ENCODE data around the gene C2orf76. TPM values are rescaled to one million over a fixed set of nuclear protein-coding genes. Genes with fewer than 3 reads are reported as not detected.
"Not testable (repeated sequence)": the region's sequence is repeated elsewhere in the genome, so short reads cannot be mapped to it uniquely, and the experiment has no call there.

C2orf76 gene
- total and polyA plus RNA-seq, 10 of the 15 experiments (the other 5 are each of a cell fraction or from before 2014, with no cell fraction given) = 14.0 to 46.1 (median 25.4) TPM

DNA sequence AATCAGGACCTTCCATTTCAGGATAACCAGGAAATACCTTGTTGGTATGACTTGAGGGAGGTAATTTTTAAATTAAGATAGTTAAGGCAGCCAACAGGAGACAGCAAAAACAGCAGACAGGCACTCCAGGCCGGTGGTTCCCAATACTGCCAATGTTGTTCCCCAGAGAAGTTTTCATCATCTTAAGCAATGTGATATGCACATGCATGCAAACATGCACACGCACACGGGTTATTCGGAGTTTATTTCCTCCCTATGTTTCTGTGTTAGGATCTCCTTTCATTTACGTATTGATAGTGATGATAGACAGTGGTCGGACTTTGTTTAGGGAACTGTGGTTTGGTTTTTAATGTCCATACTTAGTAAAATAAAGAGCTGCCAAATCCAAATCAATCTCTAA is 87.7 kb downstream of the C2orf76 start:
- H2AFZ ChIP-seq (ENCODE audit: control insufficient read depth, low read depth, low read length) = no peak overlapping the region
- no peaks in the 10 kb centered on the region for H3K36me3 ChIP-seq (ENCODE audit: control insufficient read depth in 2 of 2, insufficient read depth in 2 of 2, low read length in 1 of 2)
- no peaks in the 10 kb centered on the region for H3K79me2 ChIP-seq (ENCODE audit: control insufficient read depth, insufficient read depth, low read length)
- no peak overlapping the region for H3K9ac ChIP-seq (ENCODE audit: control insufficient read depth, insufficient read depth, low read length)
- H3K4me1 ChIP-seq (ENCODE audit: control insufficient read depth, insufficient read depth, low read length) = no peaks in the 10 kb centered on the region
- ChIA-PET POLR2A (no interaction called here), CTCF (no interaction called here), RAD21 (ENCODE audit: unreplicated experiment) (no interaction called here), SMC1A (ENCODE audit: uncharacterized antibody, unreplicated experiment) (interaction anchor here (1.3 kb wide), 1 partner anchor 111 kb away, joined by 3 read pairs; no protein-coding TSS in a partner anchor)
- H3K4me3 ChIP-seq = no peak overlapping the region
- in situ Hi-C loops (cut with MboI) (no loop called here), intact Hi-C loops (cut with micrococcal nuclease; ENCODE audit: unreplicated experiment) (no loop called here)
- H4K20me1 ChIP-seq (ENCODE audit: control insufficient read depth, insufficient read depth) = no peaks in the 10 kb centered on the region
- WGBS (ENCODE audit: insufficient coverage, insufficient replicate concordance, low lambda C conversion rate, missing lambda C conversion rate) = 93% methylated on average over 6 of the region's 6 CpGs
- H3K4me2 ChIP-seq (ENCODE audit: control insufficient read depth, insufficient read depth) = no peak overlapping the region
- DNase-seq (ENCODE audit: low read depth, low spot score) (no peak), ATAC-seq (no peak), FAIRE-seq (no peak)
- TF ChIP-seq CEBPB (IDR thresholded peaks at IDR 0.05; ENCODE audit: borderline replicate concordance in 1 of 2, low read depth in 2 of 2, low read length in 2 of 2) (no peak), EED (IDR thresholded peaks at IDR 0.05; ENCODE audit: low read depth) (no peak), ZBTB4 (CRISPR knock-in tag; IDR thresholded peaks at IDR 0.05) (no peak), POU2F2 (IDR thresholded peaks at IDR 0.05; ENCODE audit: borderline replicate concordance, low read depth, low read length) (no peak), TAF1 (IDR thresholded peaks at IDR 0.05; ENCODE audit: borderline replicate concordance, low read depth, low read length) (no peak), ATF7 (IDR thresholded peaks at IDR 0.05; ENCODE audit: low read depth) (no peak), KDM1A (IDR thresholded peaks at IDR 0.05; ENCODE audit: borderline replicate concordance) (no peak)
- TF ChIP-seq, protein P1, sequence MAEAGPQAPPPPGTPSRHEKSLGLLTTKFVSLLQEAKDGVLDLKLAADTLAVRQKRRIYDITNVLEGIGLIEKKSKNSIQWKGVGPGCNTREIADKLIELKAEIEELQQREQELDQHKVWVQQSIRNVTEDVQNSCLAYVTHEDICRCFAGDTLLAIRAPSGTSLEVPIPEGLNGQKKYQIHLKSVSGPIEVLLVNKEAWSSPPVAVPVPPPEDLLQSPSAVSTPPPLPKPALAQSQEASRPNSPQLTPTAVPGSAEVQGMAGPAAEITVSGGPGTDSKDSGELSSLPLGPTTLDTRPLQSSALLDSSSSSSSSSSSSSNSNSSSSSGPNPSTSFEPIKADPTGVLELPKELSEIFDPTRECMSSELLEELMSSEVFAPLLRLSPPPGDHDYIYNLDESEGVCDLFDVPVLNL (IDR thresholded peaks at IDR 0.05; ENCODE audit: low read depth, low read length) = no peak
- TF ChIP-seq, protein P2, sequence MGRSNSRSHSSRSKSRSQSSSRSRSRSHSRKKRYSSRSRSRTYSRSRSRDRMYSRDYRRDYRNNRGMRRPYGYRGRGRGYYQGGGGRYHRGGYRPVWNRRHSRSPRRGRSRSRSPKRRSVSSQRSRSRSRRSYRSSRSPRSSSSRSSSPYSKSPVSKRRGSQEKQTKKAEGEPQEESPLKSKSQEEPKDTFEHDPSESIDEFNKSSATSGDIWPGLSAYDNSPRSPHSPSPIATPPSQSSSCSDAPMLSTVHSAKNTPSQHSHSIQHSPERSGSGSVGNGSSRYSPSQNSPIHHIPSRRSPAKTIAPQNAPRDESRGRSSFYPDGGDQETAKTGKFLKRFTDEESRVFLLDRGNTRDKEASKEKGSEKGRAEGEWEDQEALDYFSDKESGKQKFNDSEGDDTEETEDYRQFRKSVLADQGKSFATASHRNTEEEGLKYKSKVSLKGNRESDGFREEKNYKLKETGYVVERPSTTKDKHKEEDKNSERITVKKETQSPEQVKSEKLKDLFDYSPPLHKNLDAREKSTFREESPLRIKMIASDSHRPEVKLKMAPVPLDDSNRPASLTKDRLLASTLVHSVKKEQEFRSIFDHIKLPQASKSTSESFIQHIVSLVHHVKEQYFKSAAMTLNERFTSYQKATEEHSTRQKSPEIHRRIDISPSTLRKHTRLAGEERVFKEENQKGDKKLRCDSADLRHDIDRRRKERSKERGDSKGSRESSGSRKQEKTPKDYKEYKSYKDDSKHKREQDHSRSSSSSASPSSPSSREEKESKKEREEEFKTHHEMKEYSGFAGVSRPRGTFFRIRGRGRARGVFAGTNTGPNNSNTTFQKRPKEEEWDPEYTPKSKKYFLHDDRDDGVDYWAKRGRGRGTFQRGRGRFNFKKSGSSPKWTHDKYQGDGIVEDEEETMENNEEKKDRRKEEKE (IDR thresholded peaks at IDR 0.05) = no peak
- H3K27me3 ChIP-seq (replicated peaks in 1 of 2; ENCODE audit: control insufficient read depth in 2 of 2, insufficient read depth in 2 of 2, low read length in 1 of 2) = no peaks in the 10 kb centered on the region
- no TSS peak for BruUV-seq (replicated peaks)
- H3K27ac ChIP-seq (ENCODE audit: control insufficient read depth, insufficient read depth) = no peak overlapping the region
- no peaks in the 10 kb centered on the region for H3K9me3 ChIP-seq (replicated peaks; ENCODE audit: control insufficient read depth, insufficient read depth, low read length)

GRCh38 chr2:119278385-119278784 is 88.2 kb downstream of the C2orf76 start:
- in situ Hi-C loops (cut with MboI); H3K9me3 ChIP-seq (replicated peaks; ENCODE audit: control insufficient read depth, insufficient read depth, low read length); H4K20me1 ChIP-seq (ENCODE audit: control insufficient read depth, insufficient read depth); FAIRE-seq; H3K27ac ChIP-seq (ENCODE audit: control insufficient read depth, insufficient read depth); H3K4me2 ChIP-seq (ENCODE audit: control insufficient read depth, insufficient read depth); H2AFZ ChIP-seq (ENCODE audit: control insufficient read depth, low read depth, low read length); H3K4me1 ChIP-seq (ENCODE audit: control insufficient read depth, insufficient read depth, low read length); H3K9ac ChIP-seq (ENCODE audit: control insufficient read depth, insufficient read depth, low read length); H3K27me3 ChIP-seq (replicated peaks in 1 of 2; ENCODE audit: control insufficient read depth in 2 of 2, insufficient read depth in 2 of 2, low read length in 1 of 2); intact Hi-C loops (cut with micrococcal nuclease; ENCODE audit: unreplicated experiment); DNase-seq (ENCODE audit: low read depth, low spot score); H3K36me3 ChIP-seq (ENCODE audit: control insufficient read depth in 2 of 2, insufficient read depth in 2 of 2, low read length in 1 of 2); BruUV-seq (replicated peaks); SMC1A ChIA-PET (ENCODE audit: uncharacterized antibody, unreplicated experiment); H3K79me2 ChIP-seq (ENCODE audit: control insufficient read depth, insufficient read depth, low read length); RAD21 ChIA-PET (ENCODE audit: unreplicated experiment); H3K4me3 ChIP-seq; POLR2A ChIA-PET; CTCF ChIA-PET; ATAC-seq: not testable (repeated sequence)
- 31% methylated on average over 2 of the region's 2 CpGs for WGBS (ENCODE audit: insufficient coverage, insufficient replicate concordance, low lambda C conversion rate, missing lambda C conversion rate)

All from GM12878 (cell line).